Testis (tissue), 2 donors: Measurements from ENCODE around the gene SLC9C1.

Experiments
- POLR2A ChIP-seq: fragments of 450-650 bp; IDR thresholded peaks from one replicate; pipeline ENCODE4 v1.6.1; 2017; ENCODE audit warnings: antibody characterized with exemption, mild to moderate bottlenecking, moderate library complexity
- TF ChIP-seq, protein P1 (sequence below), 3 experiments: fragments of 450-650 bp in 2 of 3; fragments of 200-600 bp in 1 of 3; sonication (generic) in 1 of 3; IDR thresholded peaks; one replicate each; pipeline ENCODE4 v1.5.1; 2016 to 2019; ENCODE audit warnings: antibody characterized with exemption in 3 of 3, mild to moderate bottlenecking in 2 of 3, moderate library complexity in 1 of 3

DNA sequence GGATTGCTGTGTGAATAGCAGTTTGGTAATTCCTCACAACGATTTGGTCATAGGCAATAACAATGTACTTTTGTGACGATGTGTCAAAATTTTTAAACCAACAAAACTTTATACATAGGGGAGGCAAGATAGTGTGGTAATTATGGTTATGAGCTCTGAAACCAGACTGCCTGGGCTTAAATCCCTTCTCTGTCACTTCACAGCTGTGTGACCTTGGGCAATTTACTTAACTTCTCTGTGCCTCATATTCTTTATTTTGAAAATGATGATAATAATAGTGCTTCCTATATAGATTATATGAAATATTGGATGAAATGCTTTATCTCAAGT lies 44.7 kb upstream of the SLC9C1 start:
- no peak for TF ChIP-seq POLR2A
- TF ChIP-seq, protein P1, sequence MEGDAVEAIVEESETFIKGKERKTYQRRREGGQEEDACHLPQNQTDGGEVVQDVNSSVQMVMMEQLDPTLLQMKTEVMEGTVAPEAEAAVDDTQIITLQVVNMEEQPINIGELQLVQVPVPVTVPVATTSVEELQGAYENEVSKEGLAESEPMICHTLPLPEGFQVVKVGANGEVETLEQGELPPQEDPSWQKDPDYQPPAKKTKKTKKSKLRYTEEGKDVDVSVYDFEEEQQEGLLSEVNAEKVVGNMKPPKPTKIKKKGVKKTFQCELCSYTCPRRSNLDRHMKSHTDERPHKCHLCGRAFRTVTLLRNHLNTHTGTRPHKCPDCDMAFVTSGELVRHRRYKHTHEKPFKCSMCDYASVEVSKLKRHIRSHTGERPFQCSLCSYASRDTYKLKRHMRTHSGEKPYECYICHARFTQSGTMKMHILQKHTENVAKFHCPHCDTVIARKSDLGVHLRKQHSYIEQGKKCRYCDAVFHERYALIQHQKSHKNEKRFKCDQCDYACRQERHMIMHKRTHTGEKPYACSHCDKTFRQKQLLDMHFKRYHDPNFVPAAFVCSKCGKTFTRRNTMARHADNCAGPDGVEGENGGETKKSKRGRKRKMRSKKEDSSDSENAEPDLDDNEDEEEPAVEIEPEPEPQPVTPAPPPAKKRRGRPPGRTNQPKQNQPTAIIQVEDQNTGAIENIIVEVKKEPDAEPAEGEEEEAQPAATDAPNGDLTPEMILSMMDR (IDR thresholded peaks at IDR 0.05), result no peak
